D341Med (cell line): ENCODE data around the gene PSMD12.
"Not testable (repeated sequence)": the region's sequence is repeated elsewhere in the genome, so short reads cannot be mapped to it uniquely, and the experiment has no call there.

ENCODE experiments used
- DNase-seq: peaks from one replicate; pipeline ENCODE4 v3.0.0; 2012; ENCODE audit warnings: low spot score

PSMD12 gene

DNA sequence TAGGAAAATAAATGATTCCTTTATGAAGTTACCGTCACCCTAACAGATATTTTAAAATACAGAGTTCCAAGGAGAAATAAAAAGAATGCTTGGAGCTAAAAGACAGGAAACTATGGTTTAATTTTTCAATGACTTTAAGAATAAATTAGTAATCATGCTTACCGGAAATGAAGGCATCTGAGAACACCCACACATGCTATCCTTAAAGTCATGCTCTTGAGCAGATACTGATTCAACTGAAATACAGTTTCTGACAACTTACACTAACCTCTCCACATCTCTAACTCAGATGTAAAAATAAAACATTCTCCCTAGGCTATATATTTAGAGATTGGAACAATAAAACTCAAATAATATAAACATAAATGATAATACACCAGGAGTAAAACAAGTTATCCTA is 7.8 kb downstream of the PSMD12 start:
- no peak for DNase-seq

DNA sequence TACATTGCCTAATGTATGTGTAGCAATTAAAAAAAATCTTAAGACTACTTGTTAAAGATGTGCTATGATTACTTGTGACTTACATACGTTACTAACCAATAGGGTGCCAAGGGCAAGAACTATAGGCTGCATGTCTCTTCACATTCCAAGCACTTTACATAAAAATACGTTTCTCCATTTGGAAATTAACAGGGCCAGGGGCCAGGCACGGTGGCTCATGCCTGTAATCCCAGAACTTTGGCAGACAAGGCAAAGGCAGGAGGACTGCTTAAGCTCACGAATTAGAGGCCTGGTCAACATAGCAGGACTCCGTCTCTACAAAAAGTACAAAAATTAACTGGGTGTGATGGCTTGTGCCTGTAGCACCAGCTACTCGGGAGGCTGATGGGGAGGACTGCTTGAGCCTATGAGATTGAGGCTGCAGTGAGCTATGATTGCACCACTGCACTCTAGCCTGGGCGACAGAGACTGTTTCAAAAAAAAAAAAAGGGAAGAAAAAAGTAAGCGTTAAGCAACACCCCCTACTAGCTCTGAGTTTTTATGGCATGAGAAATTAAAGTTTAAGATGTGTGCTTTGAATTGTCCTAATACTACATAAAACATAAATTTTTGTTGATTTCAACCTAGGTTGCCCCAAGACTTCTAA is 12.3 kb downstream of the PSMD12 start:
- DNase-seq = no peak

DNA sequence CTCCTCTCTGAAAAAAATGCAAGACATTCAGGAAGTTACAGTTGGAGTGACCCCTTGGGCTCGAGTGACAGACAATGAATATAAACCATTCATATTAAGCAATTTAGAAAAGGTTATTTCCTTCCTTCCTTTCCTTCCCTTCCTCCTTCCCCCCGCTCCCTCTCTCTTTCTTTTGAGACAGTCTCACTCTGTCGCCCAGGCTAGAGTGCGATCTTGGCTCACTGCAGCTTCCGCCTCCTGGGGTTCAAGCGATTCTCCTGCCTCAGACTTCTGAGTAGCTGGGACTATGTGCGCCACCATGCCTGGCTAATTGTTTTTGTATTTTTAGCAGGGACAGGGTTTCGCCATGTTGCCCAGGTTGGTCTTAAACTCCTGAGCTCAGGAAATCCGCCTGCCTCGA is 13.2 kb downstream of the PSMD12 start:
- DNase-seq = no peak

- no peak for DNase-seq
Observed at GRCh38 chr17:67349420-67349819, 17.0 kb downstream of the PSMD12 start.

GRCh38 chr17:67347826-67348225 is 18.6 kb downstream of the PSMD12 start:
- DNase-seq = no peak

- no peak for DNase-seq
Observed at GRCh38 chr17:67343237-67343636, 23.1 kb downstream of the PSMD12 start.

DNA sequence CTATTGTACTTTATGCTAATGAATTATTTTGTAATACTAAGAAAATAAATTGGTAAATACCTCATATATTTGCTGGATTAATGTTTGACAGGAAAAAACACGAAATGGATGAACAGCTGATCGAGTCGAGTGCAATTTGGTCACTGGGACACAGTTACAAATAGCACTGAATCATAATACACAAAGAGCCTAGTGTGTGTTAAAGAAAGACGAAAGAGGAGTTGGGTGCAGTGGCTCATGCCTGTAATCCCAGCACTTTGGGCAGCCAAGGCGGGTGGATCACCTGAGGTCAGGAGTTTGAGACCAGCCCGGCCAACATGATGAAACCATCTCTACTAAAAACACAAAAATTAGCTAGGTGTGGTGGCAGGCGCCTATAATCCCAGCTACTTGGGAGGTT is 28.0 kb downstream of the PSMD12 start:
- DNase-seq = not testable (repeated sequence)

DNA sequence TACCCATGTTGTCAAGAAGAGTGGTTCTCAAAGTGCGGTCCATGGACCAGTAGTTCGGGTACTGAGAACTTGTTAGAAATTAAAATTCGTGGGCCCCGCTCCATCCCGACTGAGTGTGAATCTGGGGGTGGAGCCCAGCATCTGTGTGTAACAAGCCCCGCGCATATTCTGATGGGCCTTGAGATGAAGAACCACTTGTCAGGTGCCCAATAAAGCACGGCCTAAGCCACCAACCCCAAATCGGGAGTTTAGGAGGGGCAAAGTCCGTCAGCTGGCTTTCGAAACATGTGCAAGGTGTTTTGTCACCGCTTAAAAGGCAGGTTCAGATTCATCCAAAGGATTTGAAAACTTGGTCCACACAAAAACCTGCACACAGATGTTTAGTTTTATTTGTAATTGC is 29.5 kb downstream of the PSMD12 start:
- no peak for DNase-seq

DNA sequence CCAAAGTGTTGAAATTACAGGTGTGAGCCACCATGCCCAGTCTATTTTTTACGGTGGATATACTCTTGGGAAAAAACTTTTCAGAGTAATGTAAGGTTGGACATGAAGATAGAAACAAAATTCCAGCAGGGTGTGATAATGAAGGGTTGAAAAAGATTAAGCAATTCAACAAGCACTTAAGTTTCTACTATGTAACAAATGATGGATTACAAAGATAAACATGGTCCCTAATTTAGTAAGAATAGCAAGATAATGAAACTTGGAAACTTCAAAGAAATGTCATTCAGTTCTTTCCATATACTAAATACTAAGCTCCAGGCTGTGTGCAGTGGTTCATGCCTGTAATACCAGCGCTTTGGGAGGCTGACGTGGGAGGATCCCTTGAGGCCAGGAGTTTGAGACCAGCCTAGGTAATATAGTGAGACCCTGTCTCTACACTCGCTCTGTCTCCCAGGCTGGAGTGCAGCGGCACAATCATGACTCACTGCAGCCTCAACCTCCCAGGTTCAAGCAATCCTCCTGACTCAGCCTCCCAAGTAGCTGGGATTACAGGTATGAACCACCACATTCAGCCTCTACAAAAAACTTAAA is 31.0 kb downstream of the PSMD12 start:
- DNase-seq = no peak

DNA sequence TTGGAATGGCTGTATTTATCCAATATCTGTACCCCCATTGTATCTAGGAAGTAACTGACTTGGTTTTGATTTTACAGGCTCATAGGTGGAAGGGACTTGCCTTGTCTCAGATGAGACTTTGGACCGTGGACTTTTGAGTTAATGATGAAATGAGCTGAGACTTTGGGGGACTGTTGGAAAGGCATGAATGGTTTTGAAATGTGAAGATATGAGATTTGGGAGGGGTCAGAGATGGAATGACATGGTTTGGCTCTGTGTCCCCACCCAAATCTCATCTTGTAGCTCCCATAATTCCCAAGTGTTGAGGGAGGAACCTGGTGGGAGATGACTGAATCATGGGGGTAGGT is 34.2 kb downstream of the PSMD12 start:
- DNase-seq = not testable (repeated sequence)

- not testable (repeated sequence) for DNase-seq
Observed at GRCh38 chr17:67331381-67332161, 34.8 kb downstream of the PSMD12 start.

DNA sequence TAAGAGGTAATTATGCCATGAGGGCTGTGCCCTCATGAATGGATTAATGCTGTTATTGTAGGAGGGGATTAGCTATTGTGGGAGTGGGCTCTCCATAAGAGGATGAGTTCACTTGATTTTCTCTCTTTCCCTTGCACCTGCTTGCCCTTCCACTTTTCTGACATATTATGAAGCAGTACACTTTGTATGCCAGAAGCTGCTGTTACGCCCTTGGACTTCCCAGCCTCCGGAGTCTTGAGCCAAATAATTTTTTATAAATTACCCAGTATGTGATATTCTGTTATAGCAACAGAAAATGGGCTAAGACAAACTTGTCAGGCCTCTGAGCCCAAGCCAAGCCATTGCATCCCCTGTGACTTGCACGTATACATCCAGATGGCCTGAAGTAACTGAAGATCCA is 38.4 kb downstream of the PSMD12 start:
- DNase-seq = peak; percentile 52

- not testable (repeated sequence) for DNase-seq
Observed at GRCh38 chr17:67326959-67327745, 39.2 kb downstream of the PSMD12 start.

DNA sequence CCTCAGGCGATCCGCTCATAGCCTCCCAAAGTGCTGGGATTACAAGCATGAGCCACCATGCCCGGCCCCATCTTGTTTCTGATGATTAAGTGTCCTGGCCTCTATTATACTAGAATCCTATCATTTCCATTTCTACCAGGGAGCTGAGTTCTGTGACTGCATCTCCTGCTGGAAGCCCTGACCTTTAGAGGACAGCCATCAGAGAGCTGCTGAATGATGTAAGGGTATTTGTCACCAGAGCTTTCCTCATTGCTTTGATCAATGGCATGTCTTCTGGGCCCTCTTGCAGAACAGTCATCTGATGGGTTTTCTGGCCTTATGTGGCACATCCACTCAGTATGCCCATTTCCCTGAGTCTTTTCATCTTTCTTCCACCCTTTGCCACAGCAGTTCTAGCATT is 39.9 kb downstream of the PSMD12 start:
- DNase-seq = no peak

- DNase-seq = no peak
Observed at GRCh38 chr17:67324330-67324729, 42.0 kb downstream of the PSMD12 start.

- DNase-seq = no peak
Observed at GRCh38 chr17:67323445-67323844, 42.9 kb downstream of the PSMD12 start.

GRCh38 chr17:67322042-67322787 is 44.2 kb downstream of the PSMD12 start:
- DNase-seq = peak; percentile 87

- not testable (repeated sequence) for DNase-seq
Observed at GRCh38 chr17:67321486-67321885, 44.9 kb downstream of the PSMD12 start.

GRCh38 chr17:67316781-67317180 is 49.6 kb downstream of the PSMD12 start:
- no peak for DNase-seq

DNA sequence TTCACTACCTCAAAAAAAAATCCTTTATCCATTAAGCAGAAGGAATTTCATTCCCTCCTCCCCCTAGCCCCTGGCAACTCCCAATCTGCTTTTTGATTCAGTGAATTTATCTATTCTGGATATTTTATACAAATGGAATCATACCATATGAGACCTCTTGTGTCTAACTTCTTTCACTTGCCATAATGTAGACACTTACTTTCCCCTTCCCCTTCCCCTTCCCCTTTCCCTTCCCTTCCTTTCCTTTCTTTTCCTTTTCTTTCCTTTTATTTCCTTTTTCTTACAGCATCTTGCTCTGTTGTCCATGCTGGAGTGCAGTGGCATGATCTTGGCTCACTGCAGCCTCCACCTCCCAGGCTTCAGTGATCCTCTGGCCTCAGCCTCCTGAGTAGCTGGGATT is 50.5 kb downstream of the PSMD12 start:
- no peak for DNase-seq

- no peak for DNase-seq
Observed at GRCh38 chr17:67312265-67312664, 54.1 kb downstream of the PSMD12 start.

DNA sequence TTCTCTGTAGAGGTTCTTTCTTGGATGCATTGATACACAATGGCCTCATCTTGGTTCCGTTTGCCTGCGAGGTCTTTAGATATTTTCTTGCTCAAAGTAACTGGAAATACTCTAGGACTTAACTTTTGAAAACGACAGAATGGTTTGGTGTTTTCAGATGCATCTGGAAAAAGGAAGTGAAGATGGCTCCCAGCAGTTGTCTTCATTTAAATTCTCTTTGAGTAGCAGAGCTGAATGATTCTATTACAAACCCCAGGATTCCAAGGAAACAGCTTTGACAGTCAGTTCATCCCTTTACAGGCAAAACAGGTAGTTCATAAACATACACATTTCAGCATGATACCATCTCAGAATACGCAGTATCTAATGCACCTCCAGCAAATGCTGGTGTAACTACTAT is 54.8 kb downstream of the PSMD12 start:
- DNase-seq = no peak
